Panc1 (cell line): ENCODE measurements around the gene PARP15. TPM values are rescaled to one million over a fixed set of nuclear protein-coding genes. Genes with fewer than 3 reads are reported as not detected.

ENCODE experiments used
- ATAC-seq: fragments of 200-7000 bp; cut with Tn5 transposase; 2 replicates; pipeline ENCODE4 v1.9.1; 2020; ENCODE audit warnings: mild to moderate bottlenecking, moderate library complexity
- BruUV-seq: library from RNA; stranded (reverse); fragments of 400-500 nt; replicated peaks from 2 replicates; lab custom pipeline; 2021; lab: Mats Ljungman, UMichigan
- CTCF ChIA-PET: fragments of 300-600 bp; sonication (Branson Sonifier 250); formaldehyde crosslinking; loops from one replicate; lab custom pipeline; 2022; ENCODE audit warnings: antibody characterized with exemption; lab: Charles Lee
- POLR2A ChIA-PET: fragments of 300-600 bp; sonication (Branson Sonifier 250); formaldehyde crosslinking; loops from one replicate; lab custom pipeline; 2022; ENCODE audit warnings: antibody characterized with exemption; lab: Charles Lee
- DNase-seq: peaks from one replicate; pipeline ENCODE4 v3.0.0-alpha.2; 2010; ENCODE audit warnings: low read depth, low spot score
- H3K27ac ChIP-seq: 2 replicates; pipeline ENCODE4 v1.5.1; 2011; ENCODE audit warnings: mild to moderate bottlenecking, low read length, inconsistent platforms
- H3K27me3 ChIP-seq: fragments of 200-500 bp; sonication (Bioruptor generic); 2 replicates; pipeline ENCODE4 v1.6.0; 2014; ENCODE audit warnings: low read length, inconsistent platforms; ENCODE audit not compliant: control insufficient read depth, insufficient read depth
- H3K36me3 ChIP-seq: fragments of 200-500 bp; sonication (Bioruptor generic); 2 replicates; pipeline ENCODE4 v1.5.1; 2014; ENCODE audit warnings: inconsistent platforms, mild to moderate bottlenecking, low read length, moderate library complexity; ENCODE audit not compliant: control insufficient read depth, insufficient read depth
- H3K4me1 ChIP-seq: 2 replicates; pipeline ENCODE4 v1.5.1; 2011; ENCODE audit warnings: inconsistent platforms, mild to moderate bottlenecking, low read length, moderate library complexity; ENCODE audit not compliant: control insufficient read depth, insufficient read depth
- H3K4me3 ChIP-seq, 2 experiments: 2 replicates each; pipeline ENCODE4 v1.5.1; 2011 to 2012; ENCODE audit warnings: low read depth in 2 of 2, low read length in 2 of 2, mild to moderate bottlenecking in 2 of 2, inconsistent platforms in 1 of 2, moderate library complexity in 1 of 2
- H3K9me3 ChIP-seq: fragments of 200-500 bp; sonication (Bioruptor generic); 2 replicates; pipeline ENCODE4 v1.5.1; 2014; ENCODE audit warnings: low read depth, mild to moderate bottlenecking, inconsistent platforms, low read length, moderate library complexity; ENCODE audit not compliant: control insufficient read depth, insufficient read depth
- CTCF ChIP-seq: fragments of 450-650 bp; IDR thresholded peaks from 2 replicates; pipeline ENCODE4 v1.5.1; 2017; ENCODE audit warnings: mild to moderate bottlenecking
- POLR2AphosphoS5 ChIP-seq: IDR thresholded peaks from 2 replicates; pipeline ENCODE4 v1.6.1; 2012; ENCODE audit warnings: mild to moderate bottlenecking, low read depth, low read length, moderate library complexity
- REST ChIP-seq, 2 experiments: IDR thresholded peaks; 2 replicates each; pipeline ENCODE4 v1.6.1; 2011 to 2012; ENCODE audit warnings: low read depth in 2 of 2, control low read depth in 1 of 2, low read length in 1 of 2, mild to moderate bottlenecking in 1 of 2, moderate library complexity in 1 of 2; ENCODE audit not compliant: insufficient read depth in 1 of 2
- SIN3A ChIP-seq: IDR thresholded peaks from 2 replicates; pipeline ENCODE4 v1.6.1; 2012; ENCODE audit warnings: low read depth, mild to moderate bottlenecking, low read length, moderate library complexity, borderline replicate concordance; ENCODE audit not compliant: insufficient read depth
- TCF7L2 ChIP-seq: IDR thresholded peaks from 2 replicates; pipeline ENCODE4 v1.6.1; 2011; ENCODE audit warnings: mild to moderate bottlenecking, low read depth, low read length, inconsistent platforms
- in situ Hi-C: cut with HindIII; loops from 2 replicates; pipeline ENCODE4 v1.10.0; 2016; ENCODE audit warnings: low sequenced_read_pairs, low pct_unique_long_range_greater_than_20kb
- intact Hi-C: fragments of 100-400 bp; cut with micrococcal nuclease; formaldehyde crosslinking; loops from one replicate; pipeline ENCODE4 v1.10.0; 2022; ENCODE audit not compliant: unreplicated experiment
- total RNA-seq: library from RNA; stranded (reverse); gene quantifications from one replicate; pipeline ENCODE4 v1.2.1, GENCODE V29; 2021; ENCODE audit not compliant: unreplicated experiment

PARP15 gene
- total RNA-seq, 1 experiment from 2014 or later = 0.21 TPM

GRCh38 chr3:122535964-122536631 is 41.4 kb upstream of the PARP15 start:
- POLR2A ChIA-PET = no interaction called here
- Histone ChIP-seq H3K27ac (no peak overlapping the region), H3K4me3 (no peak overlapping the region), H3K9me3 (no peaks in the 10 kb centered on the region), H3K27me3 (no peaks in the 10 kb centered on the region), H3K36me3 (no peaks in the 10 kb centered on the region), H3K4me1 (peaks cover 4% of the 10 kb centered on the region; the same call in 1 of the 2 replicates)
- TF ChIP-seq TCF7L2 (no peak), CTCF (no peak), REST (IDR thresholded peaks at IDR 0.05; ENCODE audit: insufficient read depth in 1 of 2, low read depth in 2 of 2, low read length in 1 of 2) (no peak), SIN3A (no peak), POLR2AphosphoS5 (no peak)
- in situ Hi-C loops = no loop called here
- ATAC-seq (no peak), DNase-seq (no peak)
- intact Hi-C loops = no loop called here
- no TSS peak for BruUV-seq
- CTCF ChIA-PET = no interaction called here

GRCh38 chr3:122536632-122537001 is 40.8 kb upstream of the PARP15 start:
- DNase-seq (no peak), ATAC-seq (no peak)
- ChIA-PET POLR2A (no interaction called here), CTCF (no interaction called here)
- H3K4me1 ChIP-seq = peaks cover 4% of the 10 kb centered on the region; the same call in 1 of the 2 replicates
- TF ChIP-seq TCF7L2 (no peak), REST (IDR thresholded peaks at IDR 0.05; ENCODE audit: insufficient read depth in 1 of 2, low read depth in 2 of 2, low read length in 1 of 2) (no peak), POLR2AphosphoS5 (no peak), CTCF (no peak), SIN3A (no peak)
- BruUV-seq = no TSS peak
- no peaks in the 10 kb centered on the region for H3K27me3 ChIP-seq
- H3K4me3 ChIP-seq = no peak overlapping the region
- H3K36me3 ChIP-seq = no peaks in the 10 kb centered on the region
- H3K27ac ChIP-seq = no peak overlapping the region
- intact Hi-C loops = no loop called here
- in situ Hi-C loops = no loop called here
- H3K9me3 ChIP-seq = no peaks in the 10 kb centered on the region
